ENCODE measurements around the gene VPS4B. TPM values are rescaled to one million over a fixed set of nuclear protein-coding genes. Genes with fewer than 3 reads are reported as not detected.

VPS4B gene
- 10 to 100 TPM; 42.0 to 45.6 TPM for total RNA-seq

GRCh38 chr18:63422087-63422863 is at the start of gene VPS4B:
VPS4B (minus strand) TSS chr18:63422476; CDS start chr18:63422259, 217 bp downstream.

DNA sequence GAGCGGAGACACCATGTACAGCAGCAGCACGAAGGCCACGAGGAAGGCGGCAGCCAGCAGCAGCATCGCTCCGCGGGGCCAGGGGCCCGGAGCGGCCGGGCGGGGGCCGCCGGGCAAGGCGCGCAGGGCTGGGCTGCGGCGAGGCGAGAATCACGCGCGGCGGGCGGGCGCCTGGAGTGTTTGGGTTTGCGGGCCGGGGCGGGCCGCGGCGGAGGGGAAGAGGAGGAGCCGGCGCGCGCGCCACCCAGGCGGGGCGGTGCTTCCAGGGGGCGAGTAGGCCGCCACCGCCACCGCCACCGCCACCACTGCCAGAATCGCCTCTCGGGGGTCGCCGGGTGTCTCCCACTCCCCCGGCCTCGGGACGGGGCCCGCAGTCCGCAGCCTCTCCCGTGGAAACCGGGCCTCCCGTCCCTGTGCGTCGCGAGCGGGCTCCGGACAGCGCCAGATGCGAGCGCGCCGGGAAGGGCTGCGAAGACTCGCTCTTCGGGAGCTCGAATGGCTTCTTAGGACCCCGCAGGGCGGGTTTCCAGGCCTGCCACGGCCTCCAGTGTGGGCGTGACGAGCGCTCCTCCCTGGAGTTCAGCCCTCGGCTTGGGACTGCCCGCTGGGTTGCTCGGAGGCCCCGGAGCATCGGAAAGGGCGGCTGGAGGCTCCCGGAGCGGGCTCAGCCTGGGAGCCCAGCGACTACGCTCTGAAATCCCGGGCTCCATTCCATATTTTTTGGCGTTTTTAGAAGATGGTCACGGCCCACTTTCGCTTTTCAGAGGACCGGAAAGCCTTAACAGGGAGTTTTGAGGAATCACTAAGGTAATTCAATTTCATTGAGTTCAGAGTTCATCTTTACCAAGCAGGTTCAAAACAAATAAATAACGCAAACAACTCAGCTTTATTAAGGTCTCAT is 55.0 kb downstream of the VPS4B start, which contains the start of gene KDSR:
TSS of gene KDSR (minus strand) at position 154 of the 901 bp plus-strand sequence. CDS start at position 66, 88 bp downstream.

Other genes with a start within 250 kb of the VPS4B start
- 10 to 100 TPM; 11.0 to 19.3 TPM for gene BCL2, start 102.7 kb downstream of the VPS4B start, total RNA-seq
- 10 to 100 TPM; 38.0 to 40.3 TPM for gene KDSR, start 55.3 kb downstream of the VPS4B start, total RNA-seq
- gene SERPINB5, start 54.5 kb upstream of the VPS4B start, total RNA-seq, result under 1 TPM in 1 of 2 donors, not detected in 1; under 0.01 TPM
- not detected for gene SERPINB12, start 119.9 kb upstream of the VPS4B start, total RNA-seq
- gene SERPINB13, start 164.9 kb upstream of the VPS4B start, total RNA-seq, result under 1 TPM in 1 of 2 donors, not detected in 1; under 0.01 TPM
- gene SERPINB4, start 221.8 kb upstream of the VPS4B start, total RNA-seq, result not detected
- not detected for gene SERPINB3, start 239.4 kb upstream of the VPS4B start, total RNA-seq

All from melanocyte of skin (primary cell).